Sigmoid colon (tissue), 7 donors: ENCODE measurements around the gene RDX. TPM values are rescaled to one million over a fixed set of nuclear protein-coding genes. Genes with fewer than 3 reads are reported as not detected.

Experiments used
- DNase-seq: peaks from one replicate; pipeline ENCODE4 v3.0.0-alpha.2; 2019
- H3K27ac ChIP-seq, 4 donors: fragments of 200-600 bp; sonication (generic); one replicate each; pipeline ENCODE4 v1.5.1; 2016 to 2019; ENCODE audit warnings: mild to moderate bottlenecking in 1 of 4
- H3K27me3 ChIP-seq, 3 donors: fragments of 200-600 bp; sonication (generic); one replicate each; pipeline ENCODE4 v1.5.1; 2019; ENCODE audit warnings: mild to moderate bottlenecking in 1 of 3
- H3K36me3 ChIP-seq, 4 donors: fragments of 200-600 bp; sonication (generic); one replicate each; pipeline ENCODE4 v1.5.1; 2016 to 2019
- H3K4me1 ChIP-seq, 4 donors: fragments of 200-600 bp; sonication (generic); one replicate each; pipeline ENCODE4 v1.5.1; 2017 to 2019
- H3K4me3 ChIP-seq, 4 donors: fragments of 200-600 bp; sonication (generic); one replicate each; pipeline ENCODE4 v1.5.1; 2017 to 2019; ENCODE audit warnings: mild to moderate bottlenecking in 2 of 4, moderate library complexity in 1 of 4
- H3K9me3 ChIP-seq, 4 donors: fragments of 200-600 bp in 3 of 4; sonication (generic) in 3 of 4; one replicate each; pipeline versions ENCODE4 v1.5.1 to v1.6.1; 2013 to 2019
- EP300 ChIP-seq, 4 donors: sonication (generic); formaldehyde crosslinking; IDR thresholded peaks; one replicate each; pipeline ENCODE4 v1.6.1; 2017; ENCODE audit warnings: antibody characterized with exemption in 4 of 4
- POLR2A ChIP-seq, 2 donors: fragments of 450-650 bp; IDR thresholded peaks; one replicate each; pipeline ENCODE4 v1.6.1; 2016; ENCODE audit warnings: antibody characterized with exemption in 2 of 2, mild to moderate bottlenecking in 2 of 2, moderate library complexity in 2 of 2
- POLR2AphosphoS5 ChIP-seq, 4 donors: sonication (generic); formaldehyde crosslinking; IDR thresholded peaks; one replicate each; pipeline ENCODE4 v1.6.1; 2017; ENCODE audit warnings: antibody characterized with exemption in 4 of 4
- WGBS, 2 donors: extraction: QIAGEN DNeasy Blood & Tissue Kit; methylation state at CpG; one replicate each; pipeline ENCODE4 v1.1.7; 2013; 5-methylcytosine and 5-hydroxymethylcytosine counted together
- intact Hi-C: fragments of 100-400 bp; cut with DNase I; formaldehyde crosslinking; loops from one replicate; pipeline ENCODE4 v1.15.1; 2023
- polyA plus RNA-seq, 3 donors: library from polyadenylated mRNA; stranded (reverse); fragments of 200-250 nt; gene quantifications; one replicate each; pipeline ENCODE4 v1.2.3, GENCODE V29; 2013
- total RNA-seq, 4 donors: library from RNA; depleted of rRNA; stranded (reverse); fragments of >200 nt; gene quantifications; one replicate each; pipeline ENCODE4 v1.1.0, GENCODE V29; 2016
- TF ChIP-seq, protein P1 (sequence below), 4 experiments: fragments of 450-650 bp in 3 of 4; fragments of 200-600 bp in 1 of 4; IDR thresholded peaks; one replicate each; pipeline ENCODE4 v1.5.1; 2016 to 2019; ENCODE audit warnings: antibody characterized with exemption in 4 of 4, mild to moderate bottlenecking in 3 of 4, moderate library complexity in 2 of 4
- donor health status: healthy with polysubstance abuse.
- donor health status: Bipolar disorder and iron deficiency.
- donor health status: healthy.

The RDX gene
- total and polyA plus RNA-seq, 7 donors: 7.9 to 160 (median 55.6) TPM

DNA sequence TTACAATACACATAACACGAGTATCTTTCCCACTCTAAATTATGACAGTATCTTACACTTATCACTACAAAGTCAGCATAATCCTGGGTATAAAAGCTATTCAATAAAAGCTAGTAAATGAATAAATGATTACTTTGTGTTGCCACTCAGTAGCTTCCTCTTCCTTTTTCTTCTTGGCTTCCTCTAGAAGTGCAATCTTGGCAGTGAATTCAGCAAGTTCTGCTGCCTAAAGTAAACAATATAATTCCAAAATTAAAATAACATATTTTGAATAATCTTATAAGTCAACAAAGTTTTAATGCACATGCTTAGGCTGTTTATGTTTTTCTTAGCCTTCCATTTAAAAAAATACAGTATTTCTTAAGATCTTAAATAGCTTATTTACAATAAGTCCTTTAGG, 60.4 kb downstream of the RDX start:
- DNase-seq: no peak
- H3K9me3 ChIP-seq: no peaks in the 10 kb centered on the region
- no peaks in the 10 kb centered on the region for H3K27me3 ChIP-seq
- peaks cover 5 to 76% (median 29%) of the 10 kb centered on the region in 4 donors for H3K36me3 ChIP-seq
- intact Hi-C loops: no loop called here
- H3K27ac ChIP-seq: no peak overlapping the region
- H3K4me1 ChIP-seq: peaks cover 0 to 4% (median 0%) of the 10 kb centered on the region in 4 donors
- no peak for TF ChIP-seq EP300 (IDR thresholded peaks at IDR 0.05)
- no peak for TF ChIP-seq POLR2A (IDR thresholded peaks at IDR 0.05)
- TF ChIP-seq, protein P1, sequence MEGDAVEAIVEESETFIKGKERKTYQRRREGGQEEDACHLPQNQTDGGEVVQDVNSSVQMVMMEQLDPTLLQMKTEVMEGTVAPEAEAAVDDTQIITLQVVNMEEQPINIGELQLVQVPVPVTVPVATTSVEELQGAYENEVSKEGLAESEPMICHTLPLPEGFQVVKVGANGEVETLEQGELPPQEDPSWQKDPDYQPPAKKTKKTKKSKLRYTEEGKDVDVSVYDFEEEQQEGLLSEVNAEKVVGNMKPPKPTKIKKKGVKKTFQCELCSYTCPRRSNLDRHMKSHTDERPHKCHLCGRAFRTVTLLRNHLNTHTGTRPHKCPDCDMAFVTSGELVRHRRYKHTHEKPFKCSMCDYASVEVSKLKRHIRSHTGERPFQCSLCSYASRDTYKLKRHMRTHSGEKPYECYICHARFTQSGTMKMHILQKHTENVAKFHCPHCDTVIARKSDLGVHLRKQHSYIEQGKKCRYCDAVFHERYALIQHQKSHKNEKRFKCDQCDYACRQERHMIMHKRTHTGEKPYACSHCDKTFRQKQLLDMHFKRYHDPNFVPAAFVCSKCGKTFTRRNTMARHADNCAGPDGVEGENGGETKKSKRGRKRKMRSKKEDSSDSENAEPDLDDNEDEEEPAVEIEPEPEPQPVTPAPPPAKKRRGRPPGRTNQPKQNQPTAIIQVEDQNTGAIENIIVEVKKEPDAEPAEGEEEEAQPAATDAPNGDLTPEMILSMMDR (IDR thresholded peaks at IDR 0.05): no peak
- no peak for TF ChIP-seq POLR2AphosphoS5 (IDR thresholded peaks at IDR 0.05)
- no peak overlapping the region for H3K4me3 ChIP-seq
- 16 to 54% methylated on average over 1 of the region's 1 CpG for WGBS, 2 donors

DNA sequence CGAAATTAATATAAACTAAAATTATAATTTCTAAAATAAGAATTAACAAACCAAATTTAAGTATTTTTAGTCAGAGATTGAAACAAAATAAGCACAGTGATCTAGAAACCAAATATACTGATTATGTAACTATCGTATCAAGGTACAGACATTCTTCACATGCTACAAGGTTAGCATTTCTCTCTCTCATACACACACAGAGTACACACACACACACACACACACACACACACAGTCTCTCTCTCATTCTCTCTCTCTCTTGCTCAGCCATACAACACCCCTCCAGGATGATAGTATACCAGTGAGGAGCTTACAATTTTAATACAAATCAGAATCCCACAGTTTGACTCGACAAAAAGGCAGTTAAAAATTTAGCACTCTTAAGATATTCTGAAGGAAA, 66.0 kb downstream of the RDX start:
- Histone ChIP-seq H3K4me1 (no peaks in the 10 kb centered on the region), H3K9me3 (no peaks in the 10 kb centered on the region), H3K27ac (no peak overlapping the region), H3K4me3 (no peak overlapping the region), H3K27me3 (no peaks in the 10 kb centered on the region), H3K36me3 (peaks cover under 1 to 71% (median 28%) of the 10 kb centered on the region in 4 donors)
- TF ChIP-seq, protein P1 (IDR thresholded peaks at IDR 0.05): no peak
- no peak for TF ChIP-seq POLR2AphosphoS5 (IDR thresholded peaks at IDR 0.05)
- TF ChIP-seq EP300 (IDR thresholded peaks at IDR 0.05): no peak
- TF ChIP-seq POLR2A (IDR thresholded peaks at IDR 0.05): no peak
- DNase-seq: no peak
- intact Hi-C loops: no loop called here
- 87 to 93% methylated on average over 3 of the region's 3 CpGs for WGBS, 2 donors

DNA sequence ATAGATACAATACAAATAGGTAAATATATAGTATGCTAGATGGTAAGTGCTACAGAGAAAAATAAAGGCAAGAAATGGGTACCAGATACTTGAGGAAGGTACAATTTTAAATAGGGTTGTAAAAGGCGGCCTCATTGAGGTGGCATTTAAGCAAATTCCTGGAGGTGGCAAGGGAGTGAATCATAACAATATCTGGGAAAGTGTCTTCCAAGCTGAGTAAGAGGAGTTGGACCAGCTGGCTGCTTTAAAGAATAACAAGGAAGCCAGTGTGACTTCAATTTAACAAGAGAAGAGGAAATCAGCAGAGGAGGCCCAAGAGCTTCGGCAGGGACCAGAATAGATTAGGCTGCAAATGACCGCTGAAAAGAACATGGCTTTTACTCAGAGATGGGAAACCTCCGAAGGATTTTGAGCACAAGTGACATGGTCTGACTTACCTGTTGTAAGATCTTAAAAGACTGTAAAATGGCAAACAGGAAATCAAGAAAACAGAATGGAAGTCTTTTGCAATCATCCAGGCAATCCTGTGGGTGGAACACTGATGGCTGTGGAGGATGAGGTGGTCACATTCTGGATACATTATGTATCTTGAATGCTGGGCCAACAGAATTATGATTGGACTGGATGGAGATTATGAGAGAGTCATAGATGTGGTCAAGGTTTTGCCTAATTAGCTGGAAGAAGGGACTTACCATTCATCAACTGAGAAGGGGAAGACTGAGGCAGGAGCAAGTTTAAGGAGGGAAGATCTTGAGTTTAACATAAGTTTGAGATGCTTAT, 77.2 kb downstream of the RDX start:
- no peaks in the 10 kb centered on the region for H3K36me3 ChIP-seq
- TF ChIP-seq POLR2AphosphoS5 (IDR thresholded peaks at IDR 0.05) (no peak), EP300 (IDR thresholded peaks at IDR 0.05) (no peak), POLR2A (IDR thresholded peaks at IDR 0.05) (no peak)
- TF ChIP-seq, protein P1 (IDR thresholded peaks at IDR 0.05): no peak
- no peaks in the 10 kb centered on the region for H3K27me3 ChIP-seq
- DNase-seq: no peak
- H3K27ac ChIP-seq: no peak overlapping the region
- WGBS, 2 donors: 94 to 95% methylated on average over 4 of the region's 4 CpGs
- intact Hi-C loops: no loop called here
- no peaks in the 10 kb centered on the region for H3K4me1 ChIP-seq
- no peaks in the 10 kb centered on the region for H3K9me3 ChIP-seq
- H3K4me3 ChIP-seq: no peak overlapping the region

DNA sequence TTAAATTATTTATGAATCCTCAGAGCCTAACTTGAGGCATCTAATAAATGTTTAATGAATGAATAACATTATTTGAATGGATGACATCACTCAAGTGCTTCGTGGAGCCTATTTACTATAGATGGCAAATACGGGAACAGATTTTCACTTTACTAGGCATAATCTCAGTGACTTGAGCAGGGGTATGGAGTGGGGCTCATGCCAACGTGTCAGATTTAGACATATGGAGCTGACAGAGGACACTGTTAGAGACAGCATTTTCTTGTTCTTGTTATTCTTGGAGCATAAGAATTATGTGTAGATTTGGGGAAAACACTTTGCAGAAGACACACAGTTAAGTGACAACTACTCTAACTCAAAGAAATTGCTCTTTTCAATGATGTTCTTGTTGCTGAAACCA, 78.5 kb downstream of the RDX start:
- Histone ChIP-seq H3K27me3 (no peaks in the 10 kb centered on the region), H3K27ac (no peak overlapping the region), H3K36me3 (no peaks in the 10 kb centered on the region), H3K4me1 (no peaks in the 10 kb centered on the region), H3K9me3 (no peaks in the 10 kb centered on the region), H3K4me3 (no peak overlapping the region)
- WGBS, 2 donors: 64 to 77% methylated on average over 3 of the region's 3 CpGs
- intact Hi-C loops: no loop called here
- TF ChIP-seq POLR2A (IDR thresholded peaks at IDR 0.05) (no peak), EP300 (IDR thresholded peaks at IDR 0.05) (no peak), POLR2AphosphoS5 (IDR thresholded peaks at IDR 0.05) (no peak)
- TF ChIP-seq, protein P1 (IDR thresholded peaks at IDR 0.05): no peak
- no peak for DNase-seq
